Measurements from ENCODE around the gene MAD2L2.
"Not testable (repeated sequence)": the region's sequence is repeated elsewhere in the genome, so short reads cannot be mapped to it uniquely, and the experiment has no call there.

MAD2L2 gene

GRCh38 chr1:11646317-11646716 lies 34.6 kb downstream of the MAD2L2 start:
- Histone ChIP-seq H3K4me3 (no peak overlapping the region), H3K27me3 (peaks cover 0 to 60% of the 10 kb centered on the region in 2 donors), H3K27ac (no peak overlapping the region), H3K4me1 (peaks cover 0 to 37% (median 24%) of the 10 kb centered on the region in 4 donors), H3K9me3 (no peaks in the 10 kb centered on the region), H3K36me3 (no peaks in the 10 kb centered on the region)
- TF ChIP-seq, protein P1, sequence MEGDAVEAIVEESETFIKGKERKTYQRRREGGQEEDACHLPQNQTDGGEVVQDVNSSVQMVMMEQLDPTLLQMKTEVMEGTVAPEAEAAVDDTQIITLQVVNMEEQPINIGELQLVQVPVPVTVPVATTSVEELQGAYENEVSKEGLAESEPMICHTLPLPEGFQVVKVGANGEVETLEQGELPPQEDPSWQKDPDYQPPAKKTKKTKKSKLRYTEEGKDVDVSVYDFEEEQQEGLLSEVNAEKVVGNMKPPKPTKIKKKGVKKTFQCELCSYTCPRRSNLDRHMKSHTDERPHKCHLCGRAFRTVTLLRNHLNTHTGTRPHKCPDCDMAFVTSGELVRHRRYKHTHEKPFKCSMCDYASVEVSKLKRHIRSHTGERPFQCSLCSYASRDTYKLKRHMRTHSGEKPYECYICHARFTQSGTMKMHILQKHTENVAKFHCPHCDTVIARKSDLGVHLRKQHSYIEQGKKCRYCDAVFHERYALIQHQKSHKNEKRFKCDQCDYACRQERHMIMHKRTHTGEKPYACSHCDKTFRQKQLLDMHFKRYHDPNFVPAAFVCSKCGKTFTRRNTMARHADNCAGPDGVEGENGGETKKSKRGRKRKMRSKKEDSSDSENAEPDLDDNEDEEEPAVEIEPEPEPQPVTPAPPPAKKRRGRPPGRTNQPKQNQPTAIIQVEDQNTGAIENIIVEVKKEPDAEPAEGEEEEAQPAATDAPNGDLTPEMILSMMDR (IDR thresholded peaks at IDR 0.05), result no peak
- intact Hi-C loops (cut with DNase I; ENCODE audit: low total_unique reads), result loop anchor here (5.0 kb wide), 1 partner anchor 604 kb away; no protein-coding TSS in a partner anchor
- DNase-seq, result no peak

GRCh38 chr1:11645670-11646265 lies 35.2 kb downstream of the MAD2L2 start:
- DNase-seq, result peak; percentile 55 to 80
- intact Hi-C loops (cut with DNase I; ENCODE audit: low total_unique reads), result loop anchor here (5.0 kb wide), 1 partner anchor 603 kb away; no protein-coding TSS in a partner anchor
- peaks cover 0 to 65% of the 10 kb centered on the region in 2 donors for H3K27me3 ChIP-seq
- peaks cover 0 to 34% (median 22%) of the 10 kb centered on the region in 4 donors for H3K4me1 ChIP-seq
- no peaks in the 10 kb centered on the region for H3K9me3 ChIP-seq
- no peak overlapping the region for H3K27ac ChIP-seq
- no peak overlapping the region for H3K4me3 ChIP-seq
- TF ChIP-seq, protein P1 (IDR thresholded peaks at IDR 0.05), result peak; percentile 55 to 68
- no peaks in the 10 kb centered on the region for H3K36me3 ChIP-seq

GRCh38 chr1:11645270-11645669 lies 35.7 kb downstream of the MAD2L2 start:
- no peaks in the 10 kb centered on the region for H3K9me3 ChIP-seq
- TF ChIP-seq, protein P1 (IDR thresholded peaks at IDR 0.05), result no peak
- no peak overlapping the region for H3K4me3 ChIP-seq
- H3K27ac ChIP-seq, result no peak overlapping the region
- H3K27me3 ChIP-seq, result peaks cover 0 to 62% of the 10 kb centered on the region in 2 donors
- no peaks in the 10 kb centered on the region for H3K36me3 ChIP-seq
- peaks cover 0 to 29% (median 17%) of the 10 kb centered on the region in 4 donors for H3K4me1 ChIP-seq
- intact Hi-C loops (cut with DNase I; ENCODE audit: low total_unique reads), result loop anchor here (5.0 kb wide), 1 partner anchor 603 kb away; no protein-coding TSS in a partner anchor
- DNase-seq, result no peak

DNA sequence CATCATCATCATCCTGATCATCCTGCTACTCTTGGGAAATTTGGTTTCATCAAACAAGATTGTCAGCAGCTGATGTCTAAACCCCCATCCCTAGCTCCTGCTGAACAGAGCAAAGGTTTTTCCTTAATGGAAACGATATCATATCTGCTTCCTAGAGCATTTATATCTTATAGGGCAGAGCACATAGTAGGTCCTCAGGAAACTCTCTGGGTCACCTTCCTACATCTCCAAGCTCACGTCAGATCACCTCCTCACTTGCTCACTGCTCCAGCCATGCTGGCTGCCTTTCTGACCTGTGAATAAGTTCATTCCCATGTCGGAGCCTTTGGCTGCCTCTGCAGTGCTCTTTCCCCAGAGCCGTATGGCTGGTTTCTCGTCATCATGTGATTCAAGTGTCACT lies 37.2 kb downstream of the MAD2L2 start:
- Histone ChIP-seq H3K4me3 (no peak overlapping the region), H3K36me3 (no peaks in the 10 kb centered on the region), H3K4me1 (peaks cover 0 to 14% (median 7%) of the 10 kb centered on the region in 4 donors), H3K9me3 (no peaks in the 10 kb centered on the region), H3K27me3 (peaks cover 0 to 58% of the 10 kb centered on the region in 2 donors), H3K27ac (no peak overlapping the region)
- no peak for DNase-seq
- TF ChIP-seq, protein P1 (IDR thresholded peaks at IDR 0.05), result no peak
- intact Hi-C loops (cut with DNase I; ENCODE audit: low total_unique reads), result loop anchor here (5.0 kb wide), 1 partner anchor 401 kb away; no protein-coding TSS in a partner anchor

GRCh38 chr1:11642418-11643017 lies 38.4 kb downstream of the MAD2L2 start:
- H3K4me3 ChIP-seq, H3K4me1 ChIP-seq, H3K36me3 ChIP-seq, H3K27ac ChIP-seq, H3K9me3 ChIP-seq: not testable (repeated sequence)
- intact Hi-C loops (cut with DNase I; ENCODE audit: low total_unique reads), result loop anchor here (5.0 kb wide), 1 partner anchor 400 kb away; no protein-coding TSS in a partner anchor
- H3K27me3 ChIP-seq, result peaks cover 0 to 56% of the 10 kb centered on the region in 2 donors
- TF ChIP-seq, protein P1 (IDR thresholded peaks at IDR 0.05), result peak; percentile 94 to 95
- peak; percentile 76 to 78 for DNase-seq
